Measurements from ENCODE around the gene GAREM1.
"Not testable (repeated sequence)": the region's sequence is repeated elsewhere in the genome, so short reads cannot be mapped to it uniquely, and the experiment has no call there.

GAREM1 gene

GRCh38 chr18:32478807-32479206 is 8.1 kb upstream of the GAREM1 start:
- H3K27me3 ChIP-seq (ENCODE audit: low read depth, low read length) = peaks cover 13% of the 10 kb centered on the region
- H3K4me2 ChIP-seq (ENCODE audit: low read length) = no peak overlapping the region
- H3K4me3 ChIP-seq (ENCODE audit: low read length) = no peak overlapping the region

GRCh38 chr18:32478317-32478716 is 7.6 kb upstream of the GAREM1 start:
- Histone ChIP-seq H2AFZ (ENCODE audit: low read depth, low read length) (no peak overlapping the region), H3K36me3 (replicated peaks; ENCODE audit: low read depth, low read length) (no peaks in the 10 kb centered on the region), H3K27me3 (ENCODE audit: low read depth, low read length) (peaks cover 15% of the 10 kb centered on the region), H3K4me1 (ENCODE audit: low read length) (no peaks in the 10 kb centered on the region), H3K27ac (ENCODE audit: low read length) (no peak overlapping the region), H3K9ac (ENCODE audit: low read length) (no peak overlapping the region), H4K20me1 (ENCODE audit: insufficient read depth, low read length) (no peaks in the 10 kb centered on the region), H3K79me2 (ENCODE audit: low read length) (no peaks in the 10 kb centered on the region), H3K4me2 (ENCODE audit: low read length) (no peak overlapping the region), H3K9me3 (ENCODE audit: insufficient read depth, low read length) (no peaks in the 10 kb centered on the region), H3K4me3 (ENCODE audit: low read length) (no peak overlapping the region)
- no peak for TF ChIP-seq EZH2phosphoT487 (IDR thresholded peaks at IDR 0.05; ENCODE audit: low read depth)
- no peak for TF ChIP-seq CTCF (IDR thresholded peaks at IDR 0.05; ENCODE audit: low read depth, low read length)

More at GRCh38 chr18:32478807-32479206, 8.1 kb upstream of the GAREM1 start:
- no peaks in the 10 kb centered on the region for H3K4me1 ChIP-seq (ENCODE audit: low read length)
- no peaks in the 10 kb centered on the region for H3K79me2 ChIP-seq (ENCODE audit: low read length)
- no peak overlapping the region for H3K9ac ChIP-seq (ENCODE audit: low read length)
- no peak for TF ChIP-seq CTCF (IDR thresholded peaks at IDR 0.05; ENCODE audit: low read depth, low read length)
- TF ChIP-seq EZH2phosphoT487 (IDR thresholded peaks at IDR 0.05; ENCODE audit: low read depth) = no peak
- no peaks in the 10 kb centered on the region for H3K9me3 ChIP-seq (ENCODE audit: insufficient read depth, low read length)
- no peak overlapping the region for H2AFZ ChIP-seq (ENCODE audit: low read depth, low read length)
- H3K27ac ChIP-seq (ENCODE audit: low read length) = no peak overlapping the region
- H4K20me1 ChIP-seq (ENCODE audit: insufficient read depth, low read length) = no peaks in the 10 kb centered on the region
- no peaks in the 10 kb centered on the region for H3K36me3 ChIP-seq (replicated peaks; ENCODE audit: low read depth, low read length)

GRCh38 chr18:32476106-32476505 is 5.4 kb upstream of the GAREM1 start:
- TF ChIP-seq CTCF (IDR thresholded peaks at IDR 0.05; ENCODE audit: low read depth, low read length) = no peak
- no peak for TF ChIP-seq EZH2phosphoT487 (IDR thresholded peaks at IDR 0.05; ENCODE audit: low read depth)
- H3K36me3 ChIP-seq (replicated peaks; ENCODE audit: low read depth, low read length) = no peaks in the 10 kb centered on the region
- H4K20me1 ChIP-seq (ENCODE audit: insufficient read depth, low read length) = no peaks in the 10 kb centered on the region

GRCh38 chr18:32475069-32475468 is 4.4 kb upstream of the GAREM1 start:
- H3K79me2 ChIP-seq (ENCODE audit: low read length); H3K9ac ChIP-seq (ENCODE audit: low read length); H2AFZ ChIP-seq (ENCODE audit: low read depth, low read length); H4K20me1 ChIP-seq (ENCODE audit: insufficient read depth, low read length); H3K4me3 ChIP-seq (ENCODE audit: low read length); H3K4me1 ChIP-seq (ENCODE audit: low read length); H3K36me3 ChIP-seq (replicated peaks; ENCODE audit: low read depth, low read length); H3K4me2 ChIP-seq (ENCODE audit: low read length); H3K9me3 ChIP-seq (ENCODE audit: insufficient read depth, low read length); H3K27ac ChIP-seq (ENCODE audit: low read length): not testable (repeated sequence)
- peaks cover 33% of the 10 kb centered on the region for H3K27me3 ChIP-seq (ENCODE audit: low read depth, low read length)

More at GRCh38 chr18:32476106-32476505, 5.4 kb upstream of the GAREM1 start:
- Histone ChIP-seq H3K4me3 (ENCODE audit: low read length) (no peak overlapping the region), H3K27me3 (ENCODE audit: low read depth, low read length) (peaks cover 34% of the 10 kb centered on the region), H3K79me2 (ENCODE audit: low read length) (no peaks in the 10 kb centered on the region), H3K27ac (ENCODE audit: low read length) (no peak overlapping the region), H2AFZ (ENCODE audit: low read depth, low read length) (no peak overlapping the region), H3K9me3 (ENCODE audit: insufficient read depth, low read length) (no peaks in the 10 kb centered on the region), H3K4me2 (ENCODE audit: low read length) (no peak overlapping the region), H3K9ac (ENCODE audit: low read length) (no peak overlapping the region), H3K4me1 (ENCODE audit: low read length) (peaks cover 5% of the 10 kb centered on the region; the same call in 1 of the 2 replicates)

- Histone ChIP-seq H4K20me1 (ENCODE audit: insufficient read depth, low read length) (no peaks in the 10 kb centered on the region), H3K4me2 (ENCODE audit: low read length) (no peak overlapping the region), H3K27ac (ENCODE audit: low read length) (no peak overlapping the region), H3K36me3 (replicated peaks; ENCODE audit: low read depth, low read length) (no peaks in the 10 kb centered on the region), H2AFZ (ENCODE audit: low read depth, low read length) (no peak overlapping the region), H3K4me1 (ENCODE audit: low read length) (peaks cover 20% of the 10 kb centered on the region), H3K4me3 (ENCODE audit: low read length) (no peak overlapping the region), H3K79me2 (ENCODE audit: low read length) (no peaks in the 10 kb centered on the region), H3K9ac (ENCODE audit: low read length) (no peak overlapping the region), H3K9me3 (ENCODE audit: insufficient read depth, low read length) (no peaks in the 10 kb centered on the region), H3K27me3 (ENCODE audit: low read depth, low read length) (peaks cover 28% of the 10 kb centered on the region)
- no peak for TF ChIP-seq EZH2phosphoT487 (IDR thresholded peaks at IDR 0.05; ENCODE audit: low read depth)
- TF ChIP-seq CTCF (IDR thresholded peaks at IDR 0.05; ENCODE audit: low read depth, low read length) = no peak
Observed at GRCh38 chr18:32473325-32473724, 2.6 kb upstream of the GAREM1 start.
